GM19328 (cell line): Measurements from ENCODE around the gene SLC6A3.
A peak's percentile ranks its signal among the peaks of the same experiment; 100 is the strongest.

ENCODE experiments used
- ATAC-seq: cut with Tn5 transposase; IDR thresholded peaks from one replicate; pipeline ENCODE4 v1.9.1; 2021; ENCODE audit warnings: mild to moderate bottlenecking, moderate library complexity; ENCODE audit not compliant: unreplicated experiment

SLC6A3 gene

GRCh38 chr5:1356873-1357787 is 88.1 kb downstream of the SLC6A3 start:
- ATAC-seq, result no peak

DNA sequence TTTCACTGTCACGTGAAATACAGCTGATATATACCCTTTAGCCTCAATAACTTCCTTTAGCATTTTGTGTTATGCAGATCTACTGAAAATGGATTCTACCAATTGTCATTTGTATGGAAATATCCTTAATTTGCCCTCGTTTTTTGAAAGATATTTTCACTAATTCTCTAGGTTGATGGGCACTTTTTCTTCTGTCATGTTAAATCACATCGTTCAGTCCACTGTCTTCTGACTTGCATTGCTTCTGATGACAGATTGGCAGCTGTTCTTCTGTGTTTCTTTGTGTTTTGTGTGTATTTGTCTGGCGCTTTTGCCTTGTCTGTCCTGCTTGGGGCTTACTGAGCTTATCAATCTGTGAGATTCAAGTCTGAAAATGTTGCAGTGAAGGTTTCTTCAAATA is 90.7 kb downstream of the SLC6A3 start:
- ATAC-seq, result no peak

GRCh38 chr5:1352231-1353219 is 92.7 kb downstream of the SLC6A3 start:
- no peak for ATAC-seq

DNA sequence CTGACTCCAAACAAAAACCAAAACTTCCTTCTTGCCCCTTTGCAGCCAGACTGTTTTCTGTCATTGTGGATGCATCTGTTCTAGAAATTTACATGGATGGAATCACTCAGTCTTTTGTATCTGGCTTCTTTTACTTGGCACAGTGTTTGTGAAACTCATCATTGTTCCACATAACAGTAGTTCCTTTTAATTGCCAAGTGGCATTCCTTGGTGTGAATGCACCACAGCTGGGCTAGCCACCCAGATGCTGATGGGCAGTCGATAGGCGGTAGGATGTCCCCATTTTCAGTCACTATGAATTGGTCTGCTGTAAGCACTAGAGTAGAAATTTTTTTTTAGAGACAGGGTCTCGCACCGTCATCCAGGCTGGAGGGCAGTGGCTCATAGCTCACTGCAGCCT is 94.1 kb downstream of the SLC6A3 start:
- no peak for ATAC-seq

GRCh38 chr5:1349246-1349645 is 96.0 kb downstream of the SLC6A3 start:
- no peak for ATAC-seq

GRCh38 chr5:1348986-1349245 is 96.3 kb downstream of the SLC6A3 start:
- no peak for ATAC-seq

DNA sequence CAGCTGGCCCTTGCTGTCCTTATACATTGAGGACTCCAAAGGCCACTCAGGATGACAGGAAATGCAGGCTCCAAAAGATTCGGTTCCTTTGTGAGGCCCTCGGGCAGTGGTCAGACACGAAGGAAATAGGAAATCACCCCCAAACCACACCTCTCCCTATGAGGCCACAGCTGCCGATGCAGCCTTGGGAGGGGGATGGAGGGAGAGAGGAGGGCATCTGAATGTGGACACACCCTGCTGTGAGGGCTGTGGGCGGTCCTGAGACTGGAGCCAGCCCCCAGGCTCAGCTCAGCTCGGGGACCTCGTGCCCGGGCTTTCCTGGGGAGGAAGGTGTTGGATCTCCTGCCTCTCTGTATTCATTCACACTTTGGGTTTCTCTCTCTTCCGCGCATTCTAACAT is 97.7 kb downstream of the SLC6A3 start:
- ATAC-seq, result no peak

- no peak for ATAC-seq
These were observed 98.4 kb downstream of the SLC6A3 start for GRCh38 chr5:1346627-1347440.

DNA sequence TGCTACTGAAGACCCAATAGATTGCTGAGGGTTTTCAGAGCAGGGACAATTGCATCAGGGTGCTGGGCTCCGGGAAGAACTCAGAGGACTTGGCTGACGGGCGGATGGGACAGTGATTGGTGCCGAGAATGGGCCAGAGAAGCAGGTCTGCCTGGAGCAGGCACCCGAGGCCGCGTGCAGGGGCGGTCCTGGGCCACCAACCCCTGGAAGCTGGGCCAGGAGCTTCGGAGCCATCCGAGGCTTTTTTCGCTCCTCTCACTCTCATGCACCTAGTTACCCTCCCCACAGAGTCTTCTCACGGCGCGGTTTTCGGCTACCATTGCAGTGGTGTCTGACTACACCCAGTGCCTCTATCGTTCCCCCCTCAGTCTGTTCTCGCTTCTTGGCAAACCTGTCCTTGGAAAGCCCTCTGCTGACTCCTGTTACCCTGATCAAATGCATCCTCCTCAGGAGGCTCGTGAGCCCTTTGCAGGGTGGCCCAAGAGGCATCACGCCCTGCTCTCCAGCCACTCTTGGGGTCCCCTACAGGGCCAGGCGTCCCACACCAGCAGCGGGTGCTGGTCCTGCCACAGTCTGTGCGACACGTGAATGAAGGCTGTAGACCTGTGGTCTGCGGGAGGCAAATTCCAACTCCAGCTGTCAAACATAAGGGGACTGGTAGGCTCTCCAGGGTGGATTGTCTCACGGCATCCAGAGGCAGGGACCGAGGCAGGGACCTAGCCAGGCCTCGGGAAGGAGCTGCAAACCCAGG is 99.2 kb downstream of the SLC6A3 start:
- no peak for ATAC-seq

DNA sequence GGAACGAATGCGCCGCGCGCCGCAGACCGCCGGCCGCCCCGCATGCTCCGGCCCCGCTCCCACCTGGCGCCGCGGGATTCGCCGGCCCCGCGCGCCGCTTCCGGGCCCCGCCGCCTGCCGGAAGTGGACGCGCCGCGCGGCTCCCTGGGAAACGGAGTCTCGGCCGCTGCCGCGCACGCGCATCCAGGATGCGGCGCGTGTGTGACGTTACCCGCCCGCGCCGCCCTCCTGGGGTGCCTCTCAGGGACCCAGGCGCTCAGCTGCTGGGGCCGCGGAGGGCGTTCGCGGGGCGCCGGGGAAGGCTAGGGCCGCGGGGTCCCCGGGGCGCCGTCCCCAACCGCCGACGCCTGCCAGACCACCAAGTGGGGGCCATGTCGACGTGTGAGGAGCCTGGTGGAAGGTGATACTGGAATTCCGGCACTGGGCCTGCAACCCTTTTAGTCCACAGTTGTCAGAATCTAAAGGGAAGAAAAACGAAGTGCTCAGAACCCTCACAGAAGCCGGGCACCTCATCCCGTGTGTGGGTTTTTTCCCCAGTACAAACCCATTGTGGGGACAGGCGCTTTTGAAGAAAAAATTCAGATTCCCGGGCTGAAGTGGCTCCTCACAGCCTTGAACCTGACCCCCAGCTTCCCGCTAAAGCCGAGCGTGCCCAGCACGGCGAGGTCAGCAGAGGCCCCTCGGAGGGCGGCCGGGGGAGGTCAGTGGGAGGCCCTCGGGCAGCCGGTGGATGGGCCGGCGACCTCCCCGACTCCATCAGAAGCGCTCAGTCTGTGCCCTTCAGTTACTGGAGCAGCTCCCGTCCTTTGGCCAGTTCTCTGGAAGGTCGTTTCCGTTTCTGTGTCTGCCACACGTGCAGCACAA is 100.0 kb downstream of the SLC6A3 start, which contains the start of gene CLPTM1L:
TSS of gene CLPTM1L (minus strand) at position 125 of the 864 bp plus-strand sequence. CDS start 258 bp downstream, outside the sequence.
- ATAC-seq, result peak; percentile 67

GRCh38 chr5:1343931-1344901 is 101.0 kb downstream of the SLC6A3 start:
- ATAC-seq, result peak; percentile 24

GRCh38 chr5:1343315-1343751 is 101.9 kb downstream of the SLC6A3 start:
- no peak for ATAC-seq
